Measurements from ENCODE around the gene PSME3.
"Not testable (repeated sequence)": the region's sequence is repeated elsewhere in the genome, so short reads cannot be mapped to it uniquely, and the experiment has no call there.

- TF ChIP-seq POLR2A (IDR thresholded peaks at IDR 0.05) = not testable (repeated sequence)
- TF ChIP-seq, protein P1, sequence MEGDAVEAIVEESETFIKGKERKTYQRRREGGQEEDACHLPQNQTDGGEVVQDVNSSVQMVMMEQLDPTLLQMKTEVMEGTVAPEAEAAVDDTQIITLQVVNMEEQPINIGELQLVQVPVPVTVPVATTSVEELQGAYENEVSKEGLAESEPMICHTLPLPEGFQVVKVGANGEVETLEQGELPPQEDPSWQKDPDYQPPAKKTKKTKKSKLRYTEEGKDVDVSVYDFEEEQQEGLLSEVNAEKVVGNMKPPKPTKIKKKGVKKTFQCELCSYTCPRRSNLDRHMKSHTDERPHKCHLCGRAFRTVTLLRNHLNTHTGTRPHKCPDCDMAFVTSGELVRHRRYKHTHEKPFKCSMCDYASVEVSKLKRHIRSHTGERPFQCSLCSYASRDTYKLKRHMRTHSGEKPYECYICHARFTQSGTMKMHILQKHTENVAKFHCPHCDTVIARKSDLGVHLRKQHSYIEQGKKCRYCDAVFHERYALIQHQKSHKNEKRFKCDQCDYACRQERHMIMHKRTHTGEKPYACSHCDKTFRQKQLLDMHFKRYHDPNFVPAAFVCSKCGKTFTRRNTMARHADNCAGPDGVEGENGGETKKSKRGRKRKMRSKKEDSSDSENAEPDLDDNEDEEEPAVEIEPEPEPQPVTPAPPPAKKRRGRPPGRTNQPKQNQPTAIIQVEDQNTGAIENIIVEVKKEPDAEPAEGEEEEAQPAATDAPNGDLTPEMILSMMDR (IDR thresholded peaks at IDR 0.05) = not testable (repeated sequence)
Measured at GRCh38 chr17:42873932-42874695, 40.9 kb downstream of the PSME3 start.

All from right lobe of liver (tissue), 4 donors.